Testis (tissue), 2 donors: ENCODE results near the gene RNF220.

Experiments used
- CTCF ChIP-seq, 3 experiments: fragments of 450-650 bp in 2 of 3; fragments of 200-600 bp in 1 of 3; sonication (generic) in 1 of 3; IDR thresholded peaks; one replicate each; pipeline ENCODE4 v1.5.1; 2016 to 2019; ENCODE audit warnings: antibody characterized with exemption in 3 of 3, mild to moderate bottlenecking in 2 of 3, moderate library complexity in 1 of 3
- POLR2A ChIP-seq: fragments of 450-650 bp; IDR thresholded peaks from one replicate; pipeline ENCODE4 v1.6.1; 2017; ENCODE audit warnings: antibody characterized with exemption, mild to moderate bottlenecking, moderate library complexity

GRCh38 chr1:44553771-44554170 lies 148.7 kb downstream of the RNF220 start:
- TF ChIP-seq CTCF (IDR thresholded peaks at IDR 0.05) (no peak), POLR2A (no peak)
